ENCODE results near the gene RBMS3.

DNA sequence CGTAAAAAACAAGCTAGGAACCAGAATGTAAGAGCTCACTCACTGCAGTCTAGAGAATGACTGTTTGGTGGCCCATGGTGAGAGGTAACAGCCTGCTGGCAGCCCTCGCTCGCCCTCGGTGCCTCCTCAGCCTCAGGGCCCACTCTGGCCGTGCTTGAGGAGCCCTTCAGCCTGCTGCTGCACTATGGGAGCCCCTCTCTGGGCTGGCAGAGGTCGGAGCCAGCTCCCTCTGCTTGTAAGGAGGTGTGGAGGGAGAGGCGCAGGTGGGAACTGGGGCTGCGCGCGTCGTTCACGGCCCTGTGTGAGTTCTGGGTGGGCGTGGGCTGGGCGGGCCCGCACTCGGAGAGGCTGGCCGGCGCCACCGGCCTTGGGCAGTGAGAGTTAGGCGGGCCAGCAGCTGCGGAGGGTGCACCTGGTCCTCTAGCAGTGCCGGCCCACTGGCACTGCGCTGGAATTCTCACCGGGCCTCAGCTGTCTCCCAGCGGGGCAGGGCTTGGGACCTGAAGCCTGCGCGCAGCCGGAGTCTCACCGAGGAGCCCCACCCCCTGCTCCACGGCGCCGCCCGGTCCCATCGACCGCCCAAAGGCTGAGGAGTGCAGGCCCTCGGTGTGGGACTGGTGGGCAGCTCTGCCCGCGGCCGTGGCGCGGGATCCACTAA, 420.6 kb downstream of the RBMS3 start:
- TF ChIP-seq CTCF (conservative IDR thresholded peaks at IDR 0.05; ENCODE audit: low read depth, low read length): no peak
- no peak for TF ChIP-seq EZH2 (IDR thresholded peaks at IDR 0.05; ENCODE audit: borderline replicate concordance, low read depth, low read length, poor library complexity, severe bottlenecking)

Measured in A673 (cell line).